DMS153 treated with DMSO at 0.1 percent for 48 hours (cell line): ENCODE results near the gene OLFM4.
"Not testable (repeated sequence)": the region's sequence is repeated elsewhere in the genome, so short reads cannot be mapped to it uniquely, and the experiment has no call there.

Experiments
- DNase-seq: peaks from one replicate; lab custom pipeline; 2025; ENCODE audit not compliant: unreplicated experiment; lab: John Stamatoyannopoulos, UW

The OLFM4 gene

DNA sequence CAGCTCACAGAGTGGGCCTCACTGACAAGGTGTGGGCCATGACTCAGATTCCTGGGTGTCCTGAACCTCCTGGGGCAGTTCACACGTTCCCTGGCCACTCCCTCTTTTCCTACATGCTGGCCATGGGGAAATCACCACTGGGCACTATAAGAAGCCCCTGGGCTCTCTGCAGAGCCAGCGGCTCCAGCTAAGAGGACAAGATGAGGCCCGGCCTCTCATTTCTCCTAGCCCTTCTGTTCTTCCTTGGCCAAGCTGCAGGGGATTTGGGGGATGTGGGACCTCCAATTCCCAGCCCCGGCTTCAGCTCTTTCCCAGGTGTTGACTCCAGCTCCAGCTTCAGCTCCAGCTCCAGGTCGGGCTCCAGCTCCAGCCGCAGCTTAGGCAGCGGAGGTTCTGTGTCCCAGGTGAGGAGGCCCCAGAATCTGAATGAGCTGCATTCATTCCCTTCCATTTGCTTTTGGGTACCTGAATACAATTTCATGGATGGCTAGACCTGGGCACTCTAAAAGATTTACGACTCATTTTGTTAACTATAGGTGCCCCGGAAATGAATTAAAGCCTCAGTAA, at the start of gene OLFM4:
OLFM4 (plus strand) TSS at position 177 of the 567 bp plus-strand sequence; CDS start at position 201, 24 bp downstream.
- no peak for DNase-seq

- DNase-seq: no peak
Measured at GRCh38 chr13:52978989-52979388, 49.6 kb upstream of the OLFM4 start.

GRCh38 chr13:52980695-52981094, 47.9 kb upstream of the OLFM4 start:
- DNase-seq: no peak

GRCh38 chr13:52983836-52984235, 44.8 kb upstream of the OLFM4 start:
- no peak for DNase-seq

GRCh38 chr13:52984881-52985363, 43.7 kb upstream of the OLFM4 start:
- no peak for DNase-seq

DNA sequence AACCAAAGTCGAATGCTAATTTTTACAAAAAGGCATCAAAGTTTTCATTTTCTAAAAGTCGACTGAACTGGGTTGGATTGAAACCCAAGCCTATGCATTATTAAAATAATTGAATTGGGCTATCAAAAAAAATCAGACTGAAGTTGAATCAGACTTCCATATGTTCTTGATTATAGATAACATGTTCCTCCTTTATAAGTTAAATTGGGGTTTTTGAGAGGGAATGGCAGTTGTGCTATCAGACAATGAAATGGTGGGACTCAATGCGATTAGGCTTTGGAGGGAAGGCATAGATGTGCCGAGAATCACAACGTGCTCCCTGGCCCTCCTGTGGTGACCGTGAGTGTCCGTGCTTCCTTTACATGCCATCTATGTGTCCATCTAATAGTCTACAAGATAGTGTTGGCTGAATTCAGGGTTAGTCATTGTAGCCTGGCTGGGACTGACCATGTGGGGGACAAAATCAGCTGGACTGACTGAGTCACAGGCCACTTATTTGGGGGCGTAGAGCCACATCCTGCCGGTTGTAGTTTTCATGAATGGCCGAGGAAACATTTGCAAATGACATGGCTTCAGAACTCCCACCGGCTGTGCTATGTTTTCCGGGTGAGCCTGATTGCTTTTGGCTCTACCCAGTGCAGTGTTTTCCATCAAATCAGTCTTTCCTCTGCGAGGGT, 37.1 kb upstream of the OLFM4 start:
- DNase-seq: no peak

DNA sequence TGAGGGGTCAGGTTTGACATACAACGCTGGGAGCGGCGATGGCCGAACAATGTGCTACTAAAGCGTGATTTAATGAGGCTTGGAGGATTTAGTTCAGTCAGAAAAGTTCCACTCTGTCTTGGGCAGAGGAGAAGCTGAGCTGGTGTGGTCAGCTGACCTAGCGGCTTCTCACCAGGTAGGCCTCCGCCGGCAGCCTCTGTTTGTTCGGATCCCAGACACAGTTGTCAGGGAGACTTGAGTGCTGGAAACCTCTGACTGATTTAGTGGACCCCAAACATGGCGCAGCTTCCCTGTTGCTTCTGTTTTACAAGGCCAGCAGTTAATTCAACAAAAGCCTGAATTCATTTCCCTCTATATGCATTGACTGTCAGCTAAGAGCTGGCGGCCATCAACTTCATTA, 36.5 kb upstream of the OLFM4 start:
- no peak for DNase-seq

GRCh38 chr13:52994051-52994450, 34.6 kb upstream of the OLFM4 start:
- no peak for DNase-seq

- DNase-seq: no peak
Measured at GRCh38 chr13:52994865-52995264, 33.7 kb upstream of the OLFM4 start.

DNA sequence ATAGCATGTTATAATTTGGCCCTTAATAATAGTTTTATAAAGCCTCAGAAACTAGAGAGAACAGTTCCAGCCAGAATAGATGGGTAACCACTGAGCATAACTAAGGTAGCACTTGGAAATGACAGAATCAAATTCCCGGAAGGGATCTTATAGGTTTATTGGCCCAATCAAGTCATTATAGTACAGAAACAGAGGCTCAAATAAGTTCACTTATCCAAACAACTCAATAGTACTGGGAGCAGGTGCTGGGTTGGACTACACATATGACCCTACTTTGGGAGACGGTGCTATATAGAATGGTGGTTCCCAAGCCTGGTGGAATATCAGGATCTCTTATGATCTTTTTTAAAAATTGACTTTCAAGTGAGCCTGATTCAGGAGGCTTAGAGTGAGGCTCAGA, 32.7 kb upstream of the OLFM4 start:
- no peak for DNase-seq

DNA sequence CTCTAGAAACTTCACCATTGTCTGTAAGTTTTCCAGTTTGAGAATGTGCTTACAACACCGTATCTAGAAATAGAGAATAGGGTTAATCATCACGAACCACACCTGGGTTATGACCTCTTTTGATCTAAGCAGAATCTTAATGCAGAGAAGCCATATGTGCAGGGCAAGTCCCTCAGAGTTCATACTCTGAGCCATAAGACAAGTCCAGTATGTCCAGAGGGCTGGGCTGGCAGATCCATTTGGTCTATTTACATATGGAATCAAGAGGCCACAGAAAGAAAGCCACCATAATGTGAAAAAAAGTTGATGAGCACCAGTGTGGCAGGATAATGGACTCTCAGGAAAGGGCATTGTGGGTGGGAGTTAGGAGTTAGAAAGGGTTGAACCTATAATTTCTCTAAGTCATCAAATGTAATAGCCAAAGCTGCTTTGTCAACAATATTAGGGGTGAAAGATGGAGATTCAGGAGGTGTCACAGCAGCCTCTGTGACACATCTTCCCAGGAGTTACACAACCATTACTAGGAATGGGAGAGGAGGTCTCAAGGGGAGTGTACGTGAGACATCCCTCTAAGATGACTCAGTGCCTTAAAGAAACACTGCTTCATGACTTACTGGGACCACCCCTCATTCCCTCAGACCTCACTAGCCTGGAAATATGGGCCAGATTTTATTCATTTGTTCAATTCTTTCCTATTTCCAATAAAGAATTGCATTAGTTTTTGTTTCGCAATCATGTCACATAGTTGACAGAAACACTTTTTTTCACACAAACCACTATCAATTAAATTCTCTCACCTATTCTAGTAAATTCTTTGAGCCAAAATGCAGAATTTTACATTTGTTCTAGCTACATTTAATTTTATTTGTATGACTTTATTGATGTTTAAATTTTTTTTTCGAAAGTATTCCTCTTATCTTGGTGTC, 30.4 kb upstream of the OLFM4 start:
- DNase-seq: no peak

- DNase-seq: no peak
Measured at GRCh38 chr13:52999093-52999696, 29.4 kb upstream of the OLFM4 start.

GRCh38 chr13:53001444-53002225, 27.0 kb upstream of the OLFM4 start:
- no peak for DNase-seq

- no peak for DNase-seq
Measured at GRCh38 chr13:53004573-53004972, 24.0 kb upstream of the OLFM4 start.

GRCh38 chr13:53005626-53006025, 23.0 kb upstream of the OLFM4 start:
- no peak for DNase-seq

DNA sequence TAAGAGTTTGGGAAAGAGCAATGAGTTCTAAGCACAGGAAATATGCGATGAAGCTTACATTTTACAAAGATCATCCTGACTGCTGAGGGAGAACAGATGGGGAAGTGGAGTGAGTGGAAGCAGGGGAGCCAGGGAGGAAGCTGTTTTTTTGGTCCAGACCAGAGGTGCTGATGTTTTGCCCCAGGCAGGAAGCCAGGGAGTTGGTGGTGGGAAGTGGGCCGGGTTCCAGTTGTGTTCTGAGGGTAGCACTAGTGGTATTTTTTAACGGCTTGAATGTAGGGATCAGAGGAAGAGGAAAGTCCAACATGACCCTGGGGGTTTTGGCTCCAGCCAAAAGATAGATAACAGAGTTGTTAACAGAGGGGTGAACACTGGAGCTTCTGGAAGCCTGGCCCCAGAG, 20.7 kb upstream of the OLFM4 start:
- DNase-seq: no peak

GRCh38 chr13:53010374-53011105, 18.1 kb upstream of the OLFM4 start:
- peak; percentile 79 for DNase-seq

- no peak for DNase-seq
Measured at GRCh38 chr13:53012707-53013106, 15.9 kb upstream of the OLFM4 start.

GRCh38 chr13:53013113-53013512, 15.5 kb upstream of the OLFM4 start:
- DNase-seq: no peak

GRCh38 chr13:53014018-53014417, 14.6 kb upstream of the OLFM4 start:
- DNase-seq: not testable (repeated sequence)
